Type B pancreatic cell (in vitro differentiated cells): ENCODE data around the gene PSEN1. TPM values are rescaled to one million over a fixed set of nuclear protein-coding genes. Genes with fewer than 3 reads are reported as not detected.

Experiments
- DNase-seq: peaks from one replicate; pipeline ENCODE4 v3.0.0; 2021; ENCODE audit warnings: mixed read lengths; ENCODE audit not compliant: unreplicated experiment; ENCODE audit errors: extremely low spot score
- H3K27ac Mint-ChIP-seq: 2 replicates; pipeline ENCODE4 v1.8.0; 2021; ENCODE audit warnings: mild to moderate bottlenecking, mixed read lengths
- H3K27me3 Mint-ChIP-seq: 2 replicates; pipeline ENCODE4 v1.8.0; 2021; ENCODE audit warnings: mixed read lengths
- H3K36me3 Mint-ChIP-seq: 2 replicates; pipeline ENCODE4 v1.8.0; 2021; ENCODE audit warnings: mixed read lengths
- H3K4me1 Mint-ChIP-seq: one replicate; pipeline ENCODE4 v1.8.0; 2021; ENCODE audit warnings: mixed read lengths; ENCODE audit not compliant: unreplicated experiment
- H3K4me3 Mint-ChIP-seq: 2 replicates; pipeline ENCODE4 v1.8.0; 2021; ENCODE audit warnings: mild to moderate bottlenecking, mixed read lengths
- H3K9me3 Mint-ChIP-seq: 2 replicates; pipeline ENCODE4 v1.8.0; 2021; ENCODE audit warnings: mixed read lengths
- total RNA-seq: library from RNA; stranded (reverse); gene quantifications from 2 replicates; pipeline ENCODE4 v1.2.1, GENCODE V29; 2021; ENCODE audit warnings: low replicate concordance
- TF ChIP-seq, protein P1 (sequence below): fragments of 200-600 bp; sonication (generic); conservative IDR thresholded peaks from 2 replicates; pipeline ENCODE4 v1.5.0; 2021; ENCODE audit warnings: antibody characterized with exemption, mild to moderate bottlenecking

Gene PSEN1
- total RNA-seq, 1 donor from 2014 or later = 58.9 TPM

DNA sequence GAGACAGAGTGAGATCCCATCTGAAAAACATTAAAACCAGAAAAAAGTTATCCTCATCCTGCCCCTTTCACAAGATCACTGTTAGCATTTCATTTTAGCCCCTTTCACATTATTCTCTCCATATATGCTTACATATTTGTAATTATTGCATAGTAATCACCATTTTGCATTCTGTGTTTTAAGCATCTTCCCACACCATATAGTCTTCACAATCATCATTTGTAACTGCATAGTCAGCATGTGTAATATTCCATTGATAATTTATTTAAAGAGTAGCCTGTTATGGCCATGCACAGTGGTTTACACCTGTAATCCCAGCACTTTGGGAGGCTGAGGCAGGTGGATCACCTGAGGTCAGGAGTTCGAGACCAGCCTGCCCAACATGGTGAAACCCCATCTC, 112.8 kb downstream of the PSEN1 start:
- no peaks in the 10 kb centered on the region for H3K36me3 Mint-ChIP-seq
- H3K27me3 Mint-ChIP-seq = peaks cover 17% of the 10 kb centered on the region
- H3K4me3 Mint-ChIP-seq = no peak overlapping the region
- TF ChIP-seq, protein P1, sequence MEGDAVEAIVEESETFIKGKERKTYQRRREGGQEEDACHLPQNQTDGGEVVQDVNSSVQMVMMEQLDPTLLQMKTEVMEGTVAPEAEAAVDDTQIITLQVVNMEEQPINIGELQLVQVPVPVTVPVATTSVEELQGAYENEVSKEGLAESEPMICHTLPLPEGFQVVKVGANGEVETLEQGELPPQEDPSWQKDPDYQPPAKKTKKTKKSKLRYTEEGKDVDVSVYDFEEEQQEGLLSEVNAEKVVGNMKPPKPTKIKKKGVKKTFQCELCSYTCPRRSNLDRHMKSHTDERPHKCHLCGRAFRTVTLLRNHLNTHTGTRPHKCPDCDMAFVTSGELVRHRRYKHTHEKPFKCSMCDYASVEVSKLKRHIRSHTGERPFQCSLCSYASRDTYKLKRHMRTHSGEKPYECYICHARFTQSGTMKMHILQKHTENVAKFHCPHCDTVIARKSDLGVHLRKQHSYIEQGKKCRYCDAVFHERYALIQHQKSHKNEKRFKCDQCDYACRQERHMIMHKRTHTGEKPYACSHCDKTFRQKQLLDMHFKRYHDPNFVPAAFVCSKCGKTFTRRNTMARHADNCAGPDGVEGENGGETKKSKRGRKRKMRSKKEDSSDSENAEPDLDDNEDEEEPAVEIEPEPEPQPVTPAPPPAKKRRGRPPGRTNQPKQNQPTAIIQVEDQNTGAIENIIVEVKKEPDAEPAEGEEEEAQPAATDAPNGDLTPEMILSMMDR = no peak
- no peaks in the 10 kb centered on the region for H3K4me1 Mint-ChIP-seq
- H3K9me3 Mint-ChIP-seq = no peaks in the 10 kb centered on the region
- no peak overlapping the region for H3K27ac Mint-ChIP-seq
- no peak for DNase-seq

- no peaks in the 10 kb centered on the region for H3K36me3 Mint-ChIP-seq
These were observed 113.4 kb downstream of the PSEN1 start for GRCh38 chr14:73249564-73250316.

GRCh38 chr14:73250317-73250713, 114.0 kb downstream of the PSEN1 start:
- DNase-seq = no peak
- TF ChIP-seq, protein P1 = no peak
- H3K4me3 Mint-ChIP-seq = no peak overlapping the region
- H3K27ac Mint-ChIP-seq = no peak overlapping the region
- H3K36me3 Mint-ChIP-seq = no peaks in the 10 kb centered on the region
- H3K27me3 Mint-ChIP-seq = peaks cover 16% of the 10 kb centered on the region
- H3K9me3 Mint-ChIP-seq = no peaks in the 10 kb centered on the region
- H3K4me1 Mint-ChIP-seq = no peaks in the 10 kb centered on the region

More at GRCh38 chr14:73249564-73250316, 113.4 kb downstream of the PSEN1 start:
- Mint-ChIP-seq H3K4me1 (no peaks in the 10 kb centered on the region), H3K27me3 (peaks cover 17% of the 10 kb centered on the region), H3K9me3 (no peaks in the 10 kb centered on the region), H3K4me3 (no peak overlapping the region), H3K27ac (no peak overlapping the region)
- no peak for DNase-seq
- TF ChIP-seq, protein P1 = no peak

GRCh38 chr14:73250781-73251500, 114.6 kb downstream of the PSEN1 start:
- no peak for DNase-seq
- no peaks in the 10 kb centered on the region for H3K9me3 Mint-ChIP-seq
- no peak overlapping the region for H3K27ac Mint-ChIP-seq
- no peaks in the 10 kb centered on the region for H3K4me1 Mint-ChIP-seq
- no peaks in the 10 kb centered on the region for H3K36me3 Mint-ChIP-seq
- TF ChIP-seq, protein P1 = no peak
- H3K27me3 Mint-ChIP-seq = peaks cover 17% of the 10 kb centered on the region
- H3K4me3 Mint-ChIP-seq = no peak overlapping the region

GRCh38 chr14:73251516-73252215, 115.4 kb downstream of the PSEN1 start:
- Mint-ChIP-seq H3K27me3 (peaks cover 14% of the 10 kb centered on the region), H3K9me3 (no peaks in the 10 kb centered on the region), H3K4me1 (no peaks in the 10 kb centered on the region), H3K27ac (no peak overlapping the region), H3K36me3 (no peaks in the 10 kb centered on the region), H3K4me3 (no peak overlapping the region)
- TF ChIP-seq, protein P1 = no peak
- no peak for DNase-seq
